MG63 (cell line): ENCODE results near the gene S100A4. TPM values are rescaled to one million over a fixed set of nuclear protein-coding genes. Genes with fewer than 3 reads are reported as not detected.

Experiments
- DNase-seq: peaks from one replicate; pipeline ENCODE4 v3.0.0-alpha.2; 2020
- H3K27me3 ChIP-seq: fragments of 250-450 bp; sonication (Bioruptor Pico); 2 replicates; pipeline ENCODE4 v1.5.1; 2020; ENCODE audit warnings: mild to moderate bottlenecking, moderate library complexity
- H3K36me3 ChIP-seq: fragments of 250-450 bp; sonication (Bioruptor Pico); 2 replicates; pipeline ENCODE4 v1.5.1; 2020; ENCODE audit warnings: mild to moderate bottlenecking, moderate library complexity
- H3K4me3 ChIP-seq: fragments of 250-450 bp; sonication (Bioruptor Pico); 2 replicates; pipeline ENCODE4 v1.5.1; 2020; ENCODE audit warnings: mild to moderate bottlenecking, moderate library complexity
- H3K9me3 ChIP-seq: fragments of 250-450 bp; sonication (Bioruptor Pico); 2 replicates; pipeline ENCODE4 v1.5.1; 2020; ENCODE audit warnings: mild to moderate bottlenecking, moderate library complexity
- total RNA-seq: library from RNA; depleted of rRNA; stranded (reverse); fragments of >200 nt; shearing (Covaris generic); gene quantifications from 2 replicates; pipeline ENCODE4 v1.2.3, GENCODE V29; 2014; ENCODE audit warnings: low replicate concordance; rRNA removed

The S100A4 gene
- total RNA-seq, 1 experiment from 2014 or later, result 438 TPM

- Histone ChIP-seq H3K4me3 (no peak overlapping the region), H3K27me3 (no peaks in the 10 kb centered on the region), H3K36me3 (no peaks in the 10 kb centered on the region), H3K9me3 (no peaks in the 10 kb centered on the region)
- DNase-seq, result no peak
Measured at GRCh38 chr1:153507926-153508583, 37.6 kb downstream of the S100A4 start.

- Histone ChIP-seq H3K9me3 (no peaks in the 10 kb centered on the region), H3K27me3 (no peaks in the 10 kb centered on the region), H3K4me3 (no peak overlapping the region), H3K36me3 (no peaks in the 10 kb centered on the region)
- peak; percentile 99 for DNase-seq
Measured at GRCh38 chr1:153506831-153507413, 38.7 kb downstream of the S100A4 start.

DNA sequence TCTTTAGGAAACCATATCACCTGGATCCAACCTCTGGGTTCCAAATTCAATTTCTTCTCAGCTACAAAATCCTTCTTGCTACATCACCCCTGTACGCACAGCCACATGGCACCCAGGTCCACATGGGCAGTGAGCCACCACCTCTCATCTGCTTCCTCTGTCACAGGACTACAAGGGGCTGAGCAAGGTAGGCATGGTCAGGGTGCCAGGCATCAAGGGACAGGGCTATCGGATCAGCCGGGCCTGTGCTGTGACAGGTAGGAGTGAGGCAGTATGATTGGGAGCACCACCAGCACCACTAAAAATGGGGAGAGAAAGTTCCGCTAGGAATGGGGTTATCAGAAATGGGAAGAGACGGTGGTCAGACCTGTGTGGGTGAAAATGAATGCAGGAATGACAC is 39.2 kb downstream of the S100A4 start:
- no peak for DNase-seq
- Histone ChIP-seq H3K9me3 (no peaks in the 10 kb centered on the region), H3K4me3 (no peak overlapping the region), H3K36me3 (no peaks in the 10 kb centered on the region), H3K27me3 (no peaks in the 10 kb centered on the region)

DNA sequence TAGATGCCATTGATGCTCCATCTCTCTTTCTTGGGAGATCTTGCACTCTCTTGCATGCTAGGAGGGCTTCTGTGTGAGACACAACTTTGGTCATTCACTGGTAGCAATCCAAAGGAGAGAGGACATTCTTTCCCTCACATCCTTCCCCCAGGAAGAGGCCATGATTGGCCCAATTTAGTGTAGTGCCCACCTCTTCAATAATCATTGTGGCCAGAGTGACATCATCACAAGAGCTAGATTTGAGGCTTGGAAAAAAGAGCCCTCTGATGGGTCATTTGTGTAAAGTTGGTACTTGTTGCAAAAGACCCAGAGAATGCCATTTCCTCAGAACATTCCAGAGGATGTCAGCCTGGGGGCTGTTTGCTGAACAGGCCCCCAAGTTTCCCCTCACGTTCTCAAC is 40.0 kb downstream of the S100A4 start:
- H3K36me3 ChIP-seq, result no peaks in the 10 kb centered on the region
- no peak for DNase-seq
- H3K9me3 ChIP-seq, result no peaks in the 10 kb centered on the region
- no peak overlapping the region for H3K4me3 ChIP-seq
- no peaks in the 10 kb centered on the region for H3K27me3 ChIP-seq

DNA sequence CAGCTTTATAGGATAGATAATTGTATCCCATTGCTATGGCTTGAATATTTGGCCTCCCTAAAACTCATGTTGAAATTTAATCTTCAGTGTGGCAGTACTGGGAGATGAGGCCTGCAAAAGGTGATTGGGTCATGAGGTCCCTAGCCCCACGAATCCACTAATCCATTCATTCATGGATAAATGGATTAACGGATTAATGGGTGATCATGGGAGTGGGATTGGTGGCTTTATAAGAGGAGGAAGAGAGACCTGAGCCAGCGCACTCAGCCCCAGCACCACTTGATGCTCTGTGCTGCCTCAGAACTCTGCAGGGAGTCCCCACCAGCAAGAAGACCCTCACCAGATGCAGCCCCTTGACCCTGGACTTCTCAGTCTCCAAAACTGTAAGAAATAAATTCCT is 41.8 kb downstream of the S100A4 start:
- Histone ChIP-seq H3K36me3 (no peaks in the 10 kb centered on the region), H3K4me3 (no peak overlapping the region), H3K27me3 (no peaks in the 10 kb centered on the region), H3K9me3 (no peaks in the 10 kb centered on the region)
- DNase-seq, result no peak

GRCh38 chr1:153498746-153499145 is 46.9 kb downstream of the S100A4 start:
- Histone ChIP-seq H3K9me3 (no peaks in the 10 kb centered on the region), H3K36me3 (no peaks in the 10 kb centered on the region), H3K27me3 (no peaks in the 10 kb centered on the region), H3K4me3 (no peak overlapping the region)
- no peak for DNase-seq

- no peak overlapping the region for H3K4me3 ChIP-seq
- no peaks in the 10 kb centered on the region for H3K36me3 ChIP-seq
- no peaks in the 10 kb centered on the region for H3K27me3 ChIP-seq
- no peak for DNase-seq
- no peaks in the 10 kb centered on the region for H3K9me3 ChIP-seq
Measured at GRCh38 chr1:153495536-153495935, 50.1 kb downstream of the S100A4 start.

DNA sequence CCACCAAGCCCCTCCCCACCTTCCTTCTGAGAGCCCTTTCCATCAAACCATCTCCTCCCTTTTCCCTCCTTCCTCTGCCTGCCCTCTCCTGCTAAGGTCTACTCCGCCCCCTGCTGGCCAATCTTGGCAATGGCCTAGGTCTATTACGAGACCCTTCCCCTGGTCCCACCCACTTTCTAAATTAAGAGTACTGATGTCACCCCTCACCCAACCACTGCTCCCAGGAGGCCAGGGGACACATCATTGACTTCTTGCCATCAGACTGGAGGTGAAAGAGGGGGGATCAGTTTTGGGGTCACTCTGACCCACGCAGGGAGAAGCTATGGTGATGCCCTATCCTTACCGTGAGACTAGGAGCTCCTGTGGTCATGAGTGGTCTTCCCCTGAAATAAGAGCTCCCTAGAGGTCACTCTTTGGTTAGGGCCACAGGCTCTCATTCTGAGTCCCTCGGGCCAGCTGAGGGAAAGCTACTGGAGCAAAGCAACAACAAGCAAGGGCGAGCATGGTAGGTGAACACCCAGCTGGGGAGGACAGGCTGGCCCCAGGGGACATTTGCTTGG is 50.5 kb downstream of the S100A4 start:
- Histone ChIP-seq H3K9me3 (no peaks in the 10 kb centered on the region), H3K4me3 (no peak overlapping the region)
- peak; percentile 72 for DNase-seq

More for the DNA sequence above, 50.5 kb downstream of the S100A4 start:
- H3K27me3 ChIP-seq, result no peaks in the 10 kb centered on the region
- no peaks in the 10 kb centered on the region for H3K36me3 ChIP-seq

Other genes with a start within 250 kb of the S100A4 start
- not detected in 2 replicates for gene PGLYRP3, start 232.9 kb downstream of the S100A4 start, total RNA-seq
- gene PGLYRP4, start 197.0 kb downstream of the S100A4 start, total RNA-seq, result not detected in 2 replicates
- not detected in 2 replicates for gene S100A9, start 188.0 kb downstream of the S100A4 start, total RNA-seq
- gene S100A12, start 170.2 kb downstream of the S100A4 start, total RNA-seq, result not detected in 2 replicates
- not detected in 2 replicates for gene S100A8, start 154.7 kb downstream of the S100A4 start, total RNA-seq
- not detected in 2 replicates for gene S100A7A, start 129.3 kb downstream of the S100A4 start, total RNA-seq
- gene S100A7, start 85.2 kb downstream of the S100A4 start, total RNA-seq, result not detected in 2 replicates
- gene S100A6, start 9.8 kb downstream of the S100A4 start, total RNA-seq, result 474 and 904 TPM in 2 replicates
- not detected in 2 replicates for gene S100A5, start 4.9 kb downstream of the S100A4 start, total RNA-seq
- 0.81 and 3.4 TPM in 2 replicates for gene S100A3, start 3.5 kb upstream of the S100A4 start, total RNA-seq
- gene S100A2, start 20.0 kb upstream of the S100A4 start, total RNA-seq, result 29.6 and 34.8 TPM in 2 replicates
- 315 and 318 TPM in 2 replicates for gene S100A16, start 67.3 kb upstream of the S100A4 start, total RNA-seq
- 1.3 TPM in 1 of 2 replicates, not detected in the other for gene S100A14, start 70.5 kb upstream of the S100A4 start, total RNA-seq
- gene S100A13, start 81.7 kb upstream of the S100A4 start, total RNA-seq, result 128 and 143 TPM in 2 replicates
- 0.99 TPM in 1 of 2 replicates, not detected in the other for gene S100A1, start 82.6 kb upstream of the S100A4 start, total RNA-seq
- gene CHTOP, start 88.3 kb upstream of the S100A4 start, total RNA-seq, result 61.0 and 72.4 TPM in 2 replicates
- 50.4 and 84.0 TPM in 2 replicates for gene SNAPIN, start 112.9 kb upstream of the S100A4 start, total RNA-seq
- 305 and 372 TPM in 2 replicates for gene ILF2, start 125.2 kb upstream of the S100A4 start, total RNA-seq
- gene NPR1, start 132.9 kb upstream of the S100A4 start, total RNA-seq, result 0.33 TPM in 1 of 2 replicates, not detected in the other
- gene INTS3, start 182.2 kb upstream of the S100A4 start, total RNA-seq, result 22.4 and 29.4 TPM in 2 replicates
- 1.3 and 3.3 TPM in 2 replicates for gene SLC27A3, start 229.6 kb upstream of the S100A4 start, total RNA-seq